K562 (cell line): ENCODE data around the gene TM4SF5. TPM values are rescaled to one million over a fixed set of nuclear protein-coding genes. Genes with fewer than 3 reads are reported as not detected.

Source experiments
- ATAC-seq: fragments of 200-7000 bp; cut with Tn5 transposase; 3 replicates; pipeline ENCODE4 v1.9.1; 2020; ENCODE audit warnings: moderate library complexity
- BruUV-seq: library from RNA; stranded (reverse); fragments of 400-500 nt; replicated peaks from 2 replicates; lab custom pipeline; 2021; lab: Mats Ljungman, UMichigan
- CTCF ChIA-PET: fragments of 300-600 bp; formaldehyde crosslinking; extraction: SDS; loops from one replicate; lab custom pipeline; 2021; ENCODE audit warnings: low intra/inter-chr PET ratio; lab: Yijun Ruan, JAX
- POLR2A ChIA-PET: fragments of 300-600, 350-650 bp; sonication (Branson Sonifier 250); formaldehyde crosslinking; extraction: SDS; loops from one replicate; lab custom pipeline; 2021; ENCODE audit warnings: antibody characterized with exemption, inconsistent platforms; lab: Yijun Ruan, JAX
- DNase-seq, 4 experiments: peaks; one replicate each; pipeline versions ENCODE4 v3.0.0 to v3.0.0-alpha.2; 2011 to 2018; ENCODE audit warnings: low spot score in 3 of 4, mixed read lengths in 3 of 4; ENCODE audit errors: extremely low read depth in 1 of 4
- FAIRE-seq: peaks from 2 replicates; lab custom pipeline; 2011; peaks lifted over from hg19 to GRCh38; lab: Jason Lieb, UNC
- H2AFZ ChIP-seq: 2 replicates; pipeline ENCODE4 v1.6.0; 2011; ENCODE audit warnings: low read depth, low read length, control low read depth, inconsistent platforms
- H3K27ac ChIP-seq: fragments of 200-600 bp; 3 replicates; pipeline ENCODE4 v1.8.0; 2011; ENCODE audit warnings: low read depth, mild to moderate bottlenecking, control low read depth, inconsistent platforms, low read length, moderate library complexity, mixed read lengths; ENCODE audit errors: extremely low read depth
- H3K27me3 ChIP-seq, 2 experiments: fragments of 300-600 bp in 1 of 2; 2 replicates in 1 of 2; 3 replicates in 1 of 2; pipeline versions ENCODE4 v1.6.0 to v1.8.0; 2011; ENCODE audit warnings: inconsistent platforms in 2 of 2, low read length in 2 of 2, mild to moderate bottlenecking in 1 of 2, mixed read lengths in 1 of 2, moderate library complexity in 1 of 2; ENCODE audit not compliant: control insufficient read depth in 2 of 2, insufficient read depth in 2 of 2
- H3K36me3 ChIP-seq: fragments of 300-600 bp; 3 replicates; pipeline ENCODE4 v1.8.0; 2011; ENCODE audit warnings: mild to moderate bottlenecking, low read length, inconsistent platforms; ENCODE audit not compliant: control insufficient read depth, insufficient read depth
- H3K4me1 ChIP-seq, 2 experiments: fragments of 200-600 bp in 1 of 2; replicated peaks in 1 of 2; 2 replicates in 1 of 2; 3 replicates in 1 of 2; pipeline versions ENCODE4 v1.5.1 to v1.8.0; 2011; ENCODE audit warnings: inconsistent platforms in 2 of 2, low read length in 2 of 2, mild to moderate bottlenecking in 1 of 2, mixed read lengths in 1 of 2, moderate library complexity in 1 of 2; ENCODE audit not compliant: control insufficient read depth in 2 of 2, insufficient read depth in 2 of 2
- H3K4me2 ChIP-seq: 2 replicates; pipeline ENCODE4 v1.6.1; 2011; ENCODE audit warnings: low read length, control low read depth, inconsistent platforms, mixed read lengths; ENCODE audit not compliant: insufficient read depth
- H3K4me3 ChIP-seq: fragments of 200-600 bp; sonication (generic), shearing (Covaris generic); 2 replicates; pipeline ENCODE4 v1.5.1; 2016; ENCODE audit warnings: control low read depth, inconsistent platforms
- H3K79me2 ChIP-seq: fragments of 200-600 bp; 3 replicates; pipeline ENCODE4 v1.8.0; 2011; ENCODE audit warnings: low read length, inconsistent platforms; ENCODE audit not compliant: control insufficient read depth, insufficient read depth
- H3K9ac ChIP-seq, 2 experiments: 2 replicates each; pipeline versions ENCODE4 v1.6.0 to v1.6.1; 2011; ENCODE audit warnings: low read depth in 2 of 2, low read length in 2 of 2, control low read depth in 1 of 2, inconsistent platforms in 1 of 2, mild to moderate bottlenecking in 1 of 2, mixed read lengths in 1 of 2; ENCODE audit not compliant: insufficient read depth in 1 of 2
- H3K9me1 ChIP-seq: one replicate; pipeline ENCODE4 v1.6.0; 2011; ENCODE audit warnings: inconsistent platforms, mild to moderate bottlenecking, low read length, moderate library complexity; ENCODE audit not compliant: control insufficient read depth, insufficient read depth
- H3K9me3 ChIP-seq: replicated peaks from 2 replicates; pipeline ENCODE4 v1.5.1; 2011; ENCODE audit warnings: low read depth, low read length, inconsistent platforms; ENCODE audit not compliant: control insufficient read depth, insufficient read depth
- H4K20me1 ChIP-seq: replicated peaks from 2 replicates; pipeline ENCODE4 v1.6.1; 2011; ENCODE audit warnings: low read length, inconsistent platforms, mixed read lengths; ENCODE audit not compliant: control insufficient read depth, insufficient read depth
- CHCHD3 ChIP-seq: fragments of 250-450 bp; sonication (Bioruptor Pico); IDR thresholded peaks from 2 replicates; pipeline ENCODE4 v2.1.2; 2022; ENCODE audit warnings: mild to moderate bottlenecking
- KLF16 ChIP-seq: IDR thresholded peaks from 2 replicates; pipeline ENCODE4 v1.6.1; 2016; ENCODE audit warnings: antibody characterized with exemption
- NUFIP1 ChIP-seq: fragments of 450-650 bp; IDR thresholded peaks from 2 replicates; pipeline ENCODE4 v1.6.1; 2018; ENCODE audit not compliant: partially characterized antibody
- PRPF4 ChIP-seq: fragments of 200-400 bp; formaldehyde crosslinking; IDR thresholded peaks from one replicate; pipeline ENCODE4 v1.6.1; 2017; ENCODE audit warnings: low read length, low read depth, mild to moderate bottlenecking; ENCODE audit not compliant: insufficient read depth, poor library complexity, severe bottlenecking
- TFAM ChIP-seq: fragments of 250-450 bp; sonication (Bioruptor Pico); conservative IDR thresholded peaks from 2 replicates; pipeline ENCODE4 v1.5.0; 2021; ENCODE audit warnings: mild to moderate bottlenecking, moderate library complexity
- XRCC5 ChIP-seq: fragments of 200-400 bp; formaldehyde crosslinking; IDR thresholded peaks from 2 replicates; pipeline ENCODE4 v1.6.1; 2017; ENCODE audit warnings: low read depth, mild to moderate bottlenecking, low read length
- ZKSCAN1 ChIP-seq: fragments of 150-350 bp; IDR thresholded peaks from 2 replicates; pipeline ENCODE4 v1.6.1; 2016; ENCODE audit warnings: low read depth, low read length
- ZNF239 ChIP-seq: fragments of 250-450 bp; sonication (Bioruptor Pico); IDR thresholded peaks from 2 replicates; pipeline ENCODE4 v1.4.0; 2020; ENCODE audit warnings: mild to moderate bottlenecking
- ZNF274 ChIP-seq: IDR thresholded peaks from 2 replicates; pipeline ENCODE4 v1.6.1; 2011; ENCODE audit warnings: low read depth, mild to moderate bottlenecking, low read length, moderate library complexity, borderline replicate concordance
- ZNF384 ChIP-seq: IDR thresholded peaks from 2 replicates; pipeline ENCODE4 v1.6.1; 2012; ENCODE audit warnings: low read depth, low read length, improper control_type of control experiment
- ZNF584 ChIP-seq: fragments of 200-800 bp; sonication (Bioruptor generic); IDR thresholded peaks from 2 replicates; pipeline ENCODE4 v1.6.1; 2016; ENCODE audit warnings: low read depth, mild to moderate bottlenecking, missing genetic modification characterization, missing compliant biosample characterization
- WGBS: fragments of 100-300 bp; shearing (Covaris generic); methylation state at CpG from one replicate; pipeline ENCODE4 v1.1.6; 2016; ENCODE audit warnings: low coverage, mixed read lengths; ENCODE audit not compliant: insufficient coverage; ENCODE audit errors: missing lambda C conversion rate; 5-methylcytosine and 5-hydroxymethylcytosine counted together
- in situ Hi-C: fragments of 300-500 bp; cut with MboI; formaldehyde crosslinking; loops from 4 replicates; pipeline ENCODE4 v1.15.0; 2018; ENCODE audit warnings: inconsistent platforms, mixed read lengths
- intact Hi-C: fragments of 100-400 bp; cut with micrococcal nuclease; formaldehyde crosslinking; loops from 2 replicates; pipeline ENCODE4 v1.14.2; 2022
- polyA plus RNA-seq, 8 experiments: library from polyadenylated mRNA; depleted of rRNA in 4 of 8; stranded (reverse) in 5 of 8; unstranded in 3 of 8; fragments of >200 nt; fragmentation: Nextera tagmentation in 2 of 8; fragmentation: Illumina TruSeq in 1 of 8; extraction: Ambion mirVana in 2 of 8; extraction: Trizol in 1 of 8; gene quantifications; 2 replicates each; pipeline versions ENCODE4 v1.2.1 to v1.2.3, GENCODE V29; 2011 to 2014; ENCODE audit warnings: inconsistent platforms in 1 of 8, missing spikeins in 1 of 8
- total RNA-seq, 7 experiments: library from RNA; depleted of rRNA in 6 of 7; stranded (reverse); fragments of >200 nt in 6 of 7; fragmentation: Illumina TruSeq in 2 of 7; extraction: Trizol in 2 of 7; gene quantifications; 2 replicates each; pipeline versions ENCODE4 v1.2.1 to v1.2.3, GENCODE V29; 2011 to 2021; ENCODE audit warnings: low replicate concordance in 1 of 7
- TF ChIP-seq, protein P1 (sequence below): fragments of 450-650 bp; formaldehyde crosslinking; IDR thresholded peaks from 2 replicates; pipeline ENCODE4 v1.4.0; 2022; ENCODE audit warnings: missing genetic modification characterization
- TF ChIP-seq, protein P2 (sequence below): fragments of 450-650 bp; formaldehyde crosslinking; IDR thresholded peaks from 2 replicates; pipeline ENCODE4 v1.4.0; 2022; ENCODE audit warnings: missing genetic modification characterization

Gene TM4SF5
- total and polyA plus RNA-seq, 9 of the 15 experiments (the other 6 are each of a cell fraction or from before 2014, with no cell fraction given): not detected

DNA sequence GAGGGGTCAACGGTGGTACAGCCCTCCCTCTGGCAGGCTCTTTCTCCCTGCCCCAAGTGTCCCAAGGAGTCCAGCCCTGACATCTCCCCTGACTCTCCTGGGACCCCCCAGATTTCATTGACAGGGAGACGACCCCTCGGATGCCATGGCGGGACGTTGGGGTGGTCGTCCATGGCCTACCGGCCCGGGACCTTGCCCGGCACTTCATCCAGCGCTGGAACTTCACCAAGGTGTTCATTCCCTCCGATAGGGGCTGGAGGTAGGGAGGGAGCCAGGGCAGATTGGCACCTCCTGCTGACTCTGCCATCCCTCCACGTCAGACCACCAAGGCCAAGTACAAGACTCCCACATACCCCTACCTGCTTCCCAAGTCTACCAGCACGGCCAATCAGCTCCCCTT, 45.1 kb downstream of the TM4SF5 start:
- WGBS: 27% methylated on average over 1 of the region's 13 CpGs
- FAIRE-seq (no peak), DNase-seq (no peak), ATAC-seq (no peak)
- Histone ChIP-seq H4K20me1 (no peaks in the 10 kb centered on the region), H3K79me2 (no peaks in the 10 kb centered on the region), H3K36me3 (no peaks in the 10 kb centered on the region), H3K9ac (no peak overlapping the region), H2AFZ (no peak overlapping the region), H3K4me2 (no peak overlapping the region), H3K4me3 (no peak overlapping the region), H3K27ac (no peak overlapping the region), H3K9me1 (peaks cover 4% of the 10 kb centered on the region), H3K27me3 (no peaks in the 10 kb centered on the region), H3K9me3 (no peaks in the 10 kb centered on the region), H3K4me1 (no peaks in the 10 kb centered on the region; a peak in 2 of 5 replicates)
- intact Hi-C loops: loop anchor here (5.0 kb wide), 1 partner anchor 65 kb away; no protein-coding TSS in a partner anchor
- no peak for TF ChIP-seq ZNF384
- TF ChIP-seq ZNF274: no peak
- TF ChIP-seq, protein P1, sequence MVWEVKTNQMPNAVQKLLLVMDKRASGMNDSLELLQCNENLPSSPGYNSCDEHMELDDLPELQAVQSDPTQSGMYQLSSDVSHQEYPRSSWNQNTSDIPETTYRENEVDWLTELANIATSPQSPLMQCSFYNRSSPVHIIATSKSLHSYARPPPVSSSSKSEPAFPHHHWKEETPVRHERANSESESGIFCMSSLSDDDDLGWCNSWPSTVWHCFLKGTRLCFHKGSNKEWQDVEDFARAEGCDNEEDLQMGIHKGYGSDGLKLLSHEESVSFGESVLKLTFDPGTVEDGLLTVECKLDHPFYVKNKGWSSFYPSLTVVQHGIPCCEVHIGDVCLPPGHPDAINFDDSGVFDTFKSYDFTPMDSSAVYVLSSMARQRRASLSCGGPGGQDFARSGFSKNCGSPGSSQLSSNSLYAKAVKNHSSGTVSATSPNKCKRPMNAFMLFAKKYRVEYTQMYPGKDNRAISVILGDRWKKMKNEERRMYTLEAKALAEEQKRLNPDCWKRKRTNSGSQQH (CRISPR knock-in tag): no peak
- TF ChIP-seq ZKSCAN1: no peak
- no peak for TF ChIP-seq CHCHD3 (CRISPR knock-in tag)
- no peak for TF ChIP-seq KLF16
- no peak for TF ChIP-seq PRPF4
- TF ChIP-seq XRCC5: no peak
- TF ChIP-seq TFAM (CRISPR knock-in tag): no peak
- no peak for TF ChIP-seq ZNF584 (CRISPR knock-in tag)
- no peak for TF ChIP-seq ZNF239
- no peak for TF ChIP-seq NUFIP1
- TF ChIP-seq, protein P2, sequence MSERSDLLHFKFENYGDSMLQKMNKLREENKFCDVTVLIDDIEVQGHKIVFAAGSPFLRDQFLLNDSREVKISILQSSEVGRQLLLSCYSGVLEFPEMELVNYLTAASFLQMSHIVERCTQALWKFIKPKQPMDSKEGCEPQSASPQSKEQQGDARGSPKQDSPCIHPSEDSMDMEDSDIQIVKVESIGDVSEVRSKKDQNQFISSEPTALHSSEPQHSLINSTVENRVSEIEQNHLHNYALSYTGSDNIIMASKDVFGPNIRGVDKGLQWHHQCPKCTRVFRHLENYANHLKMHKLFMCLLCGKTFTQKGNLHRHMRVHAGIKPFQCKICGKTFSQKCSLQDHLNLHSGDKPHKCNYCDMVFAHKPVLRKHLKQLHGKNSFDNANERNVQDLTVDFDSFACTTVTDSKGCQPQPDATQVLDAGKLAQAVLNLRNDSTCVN (CRISPR knock-in tag): no peak
- POLR2A ChIA-PET: no interaction called here
- BruUV-seq: no TSS peak
- CTCF ChIA-PET: interaction anchor here (0.7 kb wide), 1 partner anchor 371 kb away, joined by 3 read pairs; no protein-coding TSS in a partner anchor
- in situ Hi-C loops: no loop called here
